ENCODE results near the gene SEMA4C. TPM values are rescaled to one million over a fixed set of nuclear protein-coding genes. Genes with fewer than 3 reads are reported as not detected.

SEMA4C gene
- total RNA-seq, 4 donors from 2014 or later = 3.6 to 23.9 (median 17.4) TPM

GRCh38 chr2:96824079-96824870, 45.6 kb downstream of the SEMA4C start:
- TF ChIP-seq POLR2AphosphoS5 (IDR thresholded peaks at IDR 0.05) (no peak), CTCF (IDR thresholded peaks at IDR 0.05) (no peak), POLR2A (IDR thresholded peaks at IDR 0.05) (no peak), EP300 (IDR thresholded peaks at IDR 0.05; ENCODE audit: low read depth) (no peak)
- Histone ChIP-seq H3K9me3 (no peaks in the 10 kb centered on the region), H3K27ac (peak overlapping the region in 2 of 4 donors; percentile 2 to 28), H3K4me3 (no peak overlapping the region), H3K36me3 (peaks cover 0 to 38% (median 17%) of the 10 kb centered on the region in 4 donors), H3K4me1 (peaks cover 6 to 53% (median 35%) of the 10 kb centered on the region in 4 donors), H3K27me3 (no peaks in the 10 kb centered on the region)
- in situ Hi-C loops (cut with MboI; ENCODE audit: low pct_ligation_motif_present in 1 of 4, low pct_unique_long_range_greater_than_20kb in 1 of 4, low sequenced_read_pairs in 3 of 4) (no loop called here), intact Hi-C loops (cut with DNase I; ENCODE audit: low total_unique reads) (no loop called here)
- DNase-seq = no peak
- 40 to 61% methylated on average over 3 to 6 of the region's 6 CpGs for WGBS, 2 donors (ENCODE audit: low coverage in 1 of 2)

GRCh38 chr2:96823198-96823597, 46.7 kb downstream of the SEMA4C start:
- no peaks in the 10 kb centered on the region for H3K27me3 ChIP-seq
- peaks cover 0 to 27% (median 13%) of the 10 kb centered on the region in 4 donors for H3K36me3 ChIP-seq
- H3K4me1 ChIP-seq = peaks cover 17 to 64% (median 46%) of the 10 kb centered on the region in 4 donors
- WGBS, 2 donors (ENCODE audit: low coverage in 1 of 2) = 82% methylated on average over 11 of the region's 11 CpGs; no CpG with 5 or more reads in 1 of the 2 donors
- intact Hi-C loops (cut with DNase I; ENCODE audit: low total_unique reads) (no loop called here), in situ Hi-C loops (cut with MboI; ENCODE audit: low pct_ligation_motif_present in 1 of 4, low pct_unique_long_range_greater_than_20kb in 1 of 4, low sequenced_read_pairs in 3 of 4) (no loop called here)
- no peak for TF ChIP-seq CTCF (IDR thresholded peaks at IDR 0.05)
- no peak for TF ChIP-seq POLR2AphosphoS5 (IDR thresholded peaks at IDR 0.05)
- peak overlapping the region in 1 of 4 donors; percentile 28 for H3K27ac ChIP-seq
- H3K9me3 ChIP-seq = no peaks in the 10 kb centered on the region
- no peak overlapping the region for H3K4me3 ChIP-seq
- no peak for DNase-seq

- peaks cover 0 to 27% (median 11%) of the 10 kb centered on the region in 4 donors for H3K36me3 ChIP-seq
- DNase-seq = no peak
- no peak overlapping the region for H3K4me3 ChIP-seq
- in situ Hi-C loops (cut with MboI; ENCODE audit: low pct_ligation_motif_present in 1 of 4, low pct_unique_long_range_greater_than_20kb in 1 of 4, low sequenced_read_pairs in 3 of 4) = no loop called here
- no peaks in the 10 kb centered on the region for H3K27me3 ChIP-seq
- TF ChIP-seq POLR2AphosphoS5 (IDR thresholded peaks at IDR 0.05) = no peak
- TF ChIP-seq POLR2A (IDR thresholded peaks at IDR 0.05) = no peak
- TF ChIP-seq CTCF (IDR thresholded peaks at IDR 0.05) = no peak
- no peak for TF ChIP-seq EP300 (IDR thresholded peaks at IDR 0.05; ENCODE audit: low read depth)
- no peaks in the 10 kb centered on the region for H3K9me3 ChIP-seq
- no peak overlapping the region for H3K27ac ChIP-seq
- H3K4me1 ChIP-seq = peaks cover 21 to 68% (median 50%) of the 10 kb centered on the region in 4 donors
- WGBS, 2 donors (ENCODE audit: low coverage in 1 of 2) = 88 to 100% methylated on average over 2 to 4 of the region's 4 CpGs
- intact Hi-C loops (cut with DNase I; ENCODE audit: low total_unique reads) = no loop called here
Measured at GRCh38 chr2:96822786-96823185, 47.1 kb downstream of the SEMA4C start.

- Histone ChIP-seq H3K36me3 (peaks cover 0 to 16% (median 6%) of the 10 kb centered on the region in 4 donors), H3K4me1 (peaks cover 27 to 75% (median 58%) of the 10 kb centered on the region in 4 donors), H3K27ac (no peak overlapping the region), H3K4me3 (no peak overlapping the region), H3K9me3 (no peaks in the 10 kb centered on the region), H3K27me3 (no peaks in the 10 kb centered on the region)
- in situ Hi-C loops (cut with MboI; ENCODE audit: low pct_ligation_motif_present in 1 of 4, low pct_unique_long_range_greater_than_20kb in 1 of 4, low sequenced_read_pairs in 3 of 4) = no loop called here
- DNase-seq = no peak
- intact Hi-C loops (cut with DNase I; ENCODE audit: low total_unique reads) = no loop called here
- TF ChIP-seq CTCF (IDR thresholded peaks at IDR 0.05) (no peak), EP300 (IDR thresholded peaks at IDR 0.05; ENCODE audit: low read depth) (no peak), POLR2A (IDR thresholded peaks at IDR 0.05) (no peak), POLR2AphosphoS5 (IDR thresholded peaks at IDR 0.05) (no peak)
- WGBS, 2 donors (ENCODE audit: low coverage in 1 of 2) = 62 to 84% methylated on average over 8 to 11 of the region's 11 CpGs
Measured at GRCh38 chr2:96821113-96821675, 48.7 kb downstream of the SEMA4C start.

All from transverse colon (tissue), 4 donors.